Testis (tissue), 2 donors: ENCODE results near the gene AMOT.

Experiments used
- CTCF ChIP-seq, 3 experiments: fragments of 450-650 bp in 2 of 3; fragments of 200-600 bp in 1 of 3; sonication (generic) in 1 of 3; IDR thresholded peaks; one replicate each; pipeline ENCODE4 v1.5.1; 2016 to 2019; ENCODE audit warnings: antibody characterized with exemption in 3 of 3, mild to moderate bottlenecking in 2 of 3, moderate library complexity in 1 of 3
- POLR2A ChIP-seq: fragments of 450-650 bp; IDR thresholded peaks from one replicate; pipeline ENCODE4 v1.6.1; 2017; ENCODE audit warnings: antibody characterized with exemption, mild to moderate bottlenecking, moderate library complexity

DNA sequence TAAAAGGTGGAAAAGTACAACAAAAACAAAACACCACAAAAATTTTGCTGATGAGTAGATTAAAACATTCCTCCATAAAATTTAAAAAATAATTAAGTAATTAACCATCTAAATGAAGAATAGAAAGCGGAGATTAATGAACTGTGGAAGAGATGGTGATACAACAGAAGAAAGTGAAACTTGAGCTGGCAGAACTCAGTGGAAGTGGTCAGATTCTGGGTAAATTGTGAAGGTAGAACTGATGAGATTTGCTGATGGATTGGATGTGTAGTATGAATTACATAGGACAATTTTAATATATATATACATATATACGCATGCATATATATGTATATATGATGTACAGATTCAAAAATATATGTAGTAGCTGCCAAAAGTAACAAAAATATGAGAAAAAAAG is 73.9 kb downstream of the AMOT start:
- TF ChIP-seq POLR2A = no peak
- TF ChIP-seq CTCF (IDR thresholded peaks at IDR 0.05) = no peak
